Karpas-422 (cell line): ENCODE measurements around the gene SLC39A11. TPM values are rescaled to one million over a fixed set of nuclear protein-coding genes. Genes with fewer than 3 reads are reported as not detected.
A peak's percentile ranks its signal among the peaks of the same experiment; 100 is the strongest.

Experiments
- DNase-seq: peaks from one replicate; pipeline ENCODE4 v3.0.0-alpha.2; 2015
- H2AFZ ChIP-seq: fragments of 200-600 bp; sonication (generic); 2 replicates; pipeline ENCODE4 v1.6.1; 2014; ENCODE audit warnings: antibody characterized with exemption, low read length, mixed read lengths
- H3K27ac ChIP-seq: fragments of 200-600 bp; sonication (generic); 2 replicates; pipeline ENCODE4 v1.5.1; 2014; ENCODE audit warnings: mild to moderate bottlenecking, low read length, moderate library complexity
- H3K27me3 ChIP-seq: fragments of 200-600 bp; sonication (generic); 2 replicates; pipeline ENCODE4 v1.6.1; 2014; ENCODE audit warnings: low read length, mixed read lengths
- H3K36me3 ChIP-seq: fragments of 200-600 bp; sonication (generic); 2 replicates; pipeline ENCODE4 v1.6.1; 2014; ENCODE audit warnings: low read length, mixed read lengths; ENCODE audit not compliant: insufficient read depth
- H3K4me1 ChIP-seq: fragments of 200-600 bp; sonication (generic); 2 replicates; pipeline ENCODE4 v1.6.1; 2014; ENCODE audit warnings: mild to moderate bottlenecking, low read length, mixed read lengths
- H3K4me2 ChIP-seq: fragments of 200-600 bp; sonication (generic); 2 replicates; pipeline ENCODE4 v1.6.1; 2014; ENCODE audit warnings: low read length, low read depth, mild to moderate bottlenecking; ENCODE audit not compliant: poor library complexity, severe bottlenecking
- H3K4me3 ChIP-seq: fragments of 200-600 bp; sonication (generic); 2 replicates; pipeline ENCODE4 v1.5.1; 2014; ENCODE audit warnings: mild to moderate bottlenecking, antibody characterized with exemption, low read length, mixed read lengths
- H3K79me2 ChIP-seq: fragments of 200-600 bp; sonication (generic); 2 replicates; pipeline ENCODE4 v1.6.1; 2014; ENCODE audit warnings: mild to moderate bottlenecking, low read length, mixed read lengths
- H3K9ac ChIP-seq: fragments of 200-600 bp; sonication (generic); 2 replicates; pipeline ENCODE4 v1.6.0; 2014; ENCODE audit warnings: low read length
- H3K9me2 ChIP-seq: fragments of 200-600 bp; sonication (generic), shearing (Covaris generic); replicated peaks from 2 replicates; pipeline ENCODE4 v1.6.0; 2014; ENCODE audit warnings: mild to moderate bottlenecking, low read length, moderate library complexity; ENCODE audit not compliant: insufficient read depth
- H3K9me3 ChIP-seq: fragments of 300-700, 200-600 bp; sonication (generic); 2 replicates; pipeline ENCODE4 v1.6.1; 2014; ENCODE audit warnings: low read length, mixed read lengths
- H4K20me1 ChIP-seq: fragments of 200-600 bp; sonication (generic); 2 replicates; pipeline ENCODE4 v1.6.1; 2014; ENCODE audit warnings: mild to moderate bottlenecking, antibody characterized with exemption, low read length, low read depth; ENCODE audit not compliant: insufficient read depth
- total RNA-seq: library from RNA; depleted of rRNA; stranded (reverse); fragments of >200 nt; shearing (Covaris generic); gene quantifications from 2 replicates; pipeline ENCODE4 v1.2.3, GENCODE V29; 2014; ENCODE audit warnings: low replicate concordance

Gene SLC39A11
- total RNA-seq, 1 experiment from 2014 or later = 49.6 TPM

DNA sequence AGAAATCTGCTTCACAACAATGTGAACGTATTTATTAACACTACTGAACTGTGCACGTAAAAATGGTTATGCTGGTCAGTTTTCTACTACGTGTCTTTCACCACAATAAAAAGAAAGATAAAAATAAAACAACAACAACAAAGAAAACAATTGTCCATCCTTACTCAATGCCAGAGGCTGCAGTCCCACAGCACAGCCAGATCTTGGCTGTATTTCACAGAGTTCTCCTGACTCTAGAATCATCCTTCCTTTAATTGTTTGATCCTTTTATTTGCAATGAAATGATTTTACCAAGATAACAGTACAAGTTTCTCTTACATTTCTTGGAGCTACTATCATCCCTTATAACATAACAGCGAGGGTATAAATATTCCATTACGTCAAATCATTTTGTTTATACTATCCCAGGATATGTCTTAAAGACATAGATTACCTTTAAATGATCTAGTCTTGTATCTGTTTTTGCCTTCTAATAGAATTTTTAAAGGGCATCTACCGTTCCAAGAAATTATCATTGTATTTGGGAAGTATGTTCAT, 103.3 kb downstream of the SLC39A11 start:
- H3K4me3 ChIP-seq = no peak overlapping the region
- H3K4me2 ChIP-seq = no peak overlapping the region
- no peaks in the 10 kb centered on the region for H4K20me1 ChIP-seq
- no peaks in the 10 kb centered on the region for H3K9me3 ChIP-seq
- no peaks in the 10 kb centered on the region for H3K36me3 ChIP-seq
- H2AFZ ChIP-seq = no peak overlapping the region
- no peak overlapping the region for H3K27ac ChIP-seq
- H3K9ac ChIP-seq = no peak overlapping the region
- H3K27me3 ChIP-seq = no peaks in the 10 kb centered on the region
- H3K9me2 ChIP-seq = no peaks in the 10 kb centered on the region
- no peak for DNase-seq
- peaks cover 49% of the 10 kb centered on the region for H3K4me1 ChIP-seq
- H3K79me2 ChIP-seq = peaks cover 70% of the 10 kb centered on the region

- Histone ChIP-seq H2AFZ (no peak overlapping the region), H3K27ac (no peak overlapping the region), H3K79me2 (peaks cover 70% of the 10 kb centered on the region), H3K9ac (no peak overlapping the region), H4K20me1 (no peaks in the 10 kb centered on the region), H3K27me3 (no peaks in the 10 kb centered on the region), H3K4me3 (no peak overlapping the region), H3K9me2 (no peaks in the 10 kb centered on the region), H3K36me3 (no peaks in the 10 kb centered on the region), H3K4me1 (peaks cover 50% of the 10 kb centered on the region), H3K4me2 (no peak overlapping the region), H3K9me3 (no peaks in the 10 kb centered on the region)
- DNase-seq = no peak
Observed at GRCh38 chr17:72988451-72988850, 104.0 kb downstream of the SLC39A11 start.

DNA sequence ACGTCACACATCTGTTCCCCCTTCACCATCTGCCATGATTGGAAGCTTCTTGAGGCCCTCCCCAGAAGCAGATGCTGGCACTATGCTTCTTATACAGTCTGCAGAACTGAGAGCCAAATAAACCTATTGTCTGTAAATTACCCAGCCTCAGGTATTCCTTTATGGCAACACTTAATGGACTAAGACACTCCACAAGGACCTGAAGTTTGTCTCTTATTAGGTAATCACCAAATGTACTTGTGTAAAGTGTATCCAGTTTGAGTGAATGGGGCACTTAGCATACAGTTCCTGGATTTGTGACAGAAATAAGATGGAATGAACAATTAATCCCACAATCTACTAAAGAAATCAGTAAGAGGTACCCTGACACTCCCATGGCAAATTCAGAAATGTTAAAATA, 105.3 kb downstream of the SLC39A11 start:
- no peaks in the 10 kb centered on the region for H3K36me3 ChIP-seq
- H3K4me1 ChIP-seq = peaks cover 56% of the 10 kb centered on the region

GRCh38 chr17:72985882-72986720, 106.4 kb downstream of the SLC39A11 start:
- peak; percentile 96 for DNase-seq
- peak overlapping the region; percentile 31 for H3K9ac ChIP-seq
- no peaks in the 10 kb centered on the region for H3K27me3 ChIP-seq
- peak overlapping the region; percentile 73 for H3K27ac ChIP-seq
- H3K9me3 ChIP-seq = no peaks in the 10 kb centered on the region
- H4K20me1 ChIP-seq = no peaks in the 10 kb centered on the region
- H3K4me1 ChIP-seq = peaks cover 67% of the 10 kb centered on the region
- no peaks in the 10 kb centered on the region for H3K36me3 ChIP-seq
- no peaks in the 10 kb centered on the region for H3K9me2 ChIP-seq
- H3K4me2 ChIP-seq = peak overlapping the region; percentile 53
- H3K4me3 ChIP-seq = 0 out of 2 replicates have a peak overlapping the region, but pooled peaks have one; percentile 22
- H3K79me2 ChIP-seq = peaks cover 75% of the 10 kb centered on the region
- H2AFZ ChIP-seq = no peak overlapping the region

More for the DNA sequence above, 105.3 kb downstream of the SLC39A11 start:
- H3K9ac ChIP-seq = peak overlapping the region; percentile 31; the same call in 1 of the 2 replicates
- H3K27me3 ChIP-seq = no peaks in the 10 kb centered on the region
- no peak for DNase-seq
- H3K9me3 ChIP-seq = no peaks in the 10 kb centered on the region
- H3K79me2 ChIP-seq = peaks cover 71% of the 10 kb centered on the region
- H3K4me2 ChIP-seq = no peak overlapping the region
- H4K20me1 ChIP-seq = no peaks in the 10 kb centered on the region
- peak overlapping the region; percentile 73 for H3K27ac ChIP-seq
- no peaks in the 10 kb centered on the region for H3K9me2 ChIP-seq
- H2AFZ ChIP-seq = no peak overlapping the region
- no peak overlapping the region for H3K4me3 ChIP-seq

GRCh38 chr17:72984926-72985325, 107.6 kb downstream of the SLC39A11 start:
- Histone ChIP-seq H2AFZ (no peak overlapping the region), H3K4me3 (no peak overlapping the region), H3K27me3 (no peaks in the 10 kb centered on the region), H3K9me3 (no peaks in the 10 kb centered on the region), H3K4me2 (peak overlapping the region; percentile 20), H3K9me2 (no peaks in the 10 kb centered on the region), H3K9ac (peak overlapping the region; percentile 7; the same call in 1 of the 2 replicates), H3K27ac (peak overlapping the region; percentile 73), H3K36me3 (no peaks in the 10 kb centered on the region), H3K79me2 (peaks cover 79% of the 10 kb centered on the region), H4K20me1 (no peaks in the 10 kb centered on the region), H3K4me1 (peaks cover 74% of the 10 kb centered on the region)
- no peak for DNase-seq

- H3K79me2 ChIP-seq = peaks cover 78% of the 10 kb centered on the region
- peak overlapping the region; percentile 7; the same call in 1 of the 2 replicates for H3K9ac ChIP-seq
- no peaks in the 10 kb centered on the region for H3K27me3 ChIP-seq
- H3K9me3 ChIP-seq = no peaks in the 10 kb centered on the region
- H2AFZ ChIP-seq = no peak overlapping the region
- H3K4me2 ChIP-seq = peak overlapping the region; percentile 20
- no peak for DNase-seq
- H3K4me3 ChIP-seq = no peak overlapping the region
- no peaks in the 10 kb centered on the region for H4K20me1 ChIP-seq
- peak overlapping the region; percentile 73 for H3K27ac ChIP-seq
- H3K36me3 ChIP-seq = no peaks in the 10 kb centered on the region
- H3K9me2 ChIP-seq = no peaks in the 10 kb centered on the region
- peaks cover 80% of the 10 kb centered on the region for H3K4me1 ChIP-seq
Observed at GRCh38 chr17:72984145-72984925, 108.2 kb downstream of the SLC39A11 start.

DNA sequence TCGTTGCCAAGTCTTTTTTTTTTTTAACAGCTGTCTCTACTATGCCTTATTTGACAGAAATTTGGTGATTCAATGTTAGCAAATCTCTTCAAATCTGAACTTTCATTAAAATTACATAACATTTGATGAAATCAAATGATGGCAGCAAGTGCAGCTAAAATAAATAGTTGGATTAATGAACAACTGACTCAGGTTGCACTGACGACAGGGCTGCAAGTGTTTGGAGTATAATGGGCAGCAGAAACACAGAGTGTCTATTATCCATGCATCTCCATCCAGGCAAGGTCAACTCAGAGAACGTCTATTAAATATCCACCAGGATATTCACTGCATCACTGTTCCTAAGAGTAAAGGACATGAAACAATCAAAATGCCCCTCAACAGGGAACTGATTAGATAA, 109.8 kb downstream of the SLC39A11 start:
- Histone ChIP-seq H3K79me2 (peaks cover 82% of the 10 kb centered on the region), H3K9me2 (no peaks in the 10 kb centered on the region), H3K36me3 (no peaks in the 10 kb centered on the region)

More for the DNA sequence above, 109.8 kb downstream of the SLC39A11 start:
- no peak overlapping the region for H3K4me3 ChIP-seq
- H3K4me1 ChIP-seq = peaks cover 91% of the 10 kb centered on the region
- no peaks in the 10 kb centered on the region for H4K20me1 ChIP-seq
- H3K4me2 ChIP-seq = peak overlapping the region; percentile 37
- DNase-seq = no peak
- no peak overlapping the region for H2AFZ ChIP-seq
- no peaks in the 10 kb centered on the region for H3K27me3 ChIP-seq
- peak overlapping the region; percentile 62 for H3K27ac ChIP-seq
- no peaks in the 10 kb centered on the region for H3K9me3 ChIP-seq
- H3K9ac ChIP-seq = no peak overlapping the region
